Measurements from ENCODE around the gene HPSE2. TPM values are rescaled to one million over a fixed set of nuclear protein-coding genes. Genes with fewer than 3 reads are reported as not detected.
A peak's percentile ranks its signal among the peaks of the same experiment; 100 is the strongest.

Gene HPSE2
- total RNA-seq, 2 donors from 2014 or later: 2.4 to 4.7 TPM

- whole genome bisulfite sequencing: 2% methylated on average over 47 of the region's 47 CpGs
Observed at GRCh38 chr10:98446661-98447221, 788.9 kb downstream of the HPSE2 start, which contains the start of gene HPS1. Gene HPS1, minus strand, starts transcription at chr10:98446935. Its CDS starts 3,695 bp downstream, at chr10:98443240.

DNA sequence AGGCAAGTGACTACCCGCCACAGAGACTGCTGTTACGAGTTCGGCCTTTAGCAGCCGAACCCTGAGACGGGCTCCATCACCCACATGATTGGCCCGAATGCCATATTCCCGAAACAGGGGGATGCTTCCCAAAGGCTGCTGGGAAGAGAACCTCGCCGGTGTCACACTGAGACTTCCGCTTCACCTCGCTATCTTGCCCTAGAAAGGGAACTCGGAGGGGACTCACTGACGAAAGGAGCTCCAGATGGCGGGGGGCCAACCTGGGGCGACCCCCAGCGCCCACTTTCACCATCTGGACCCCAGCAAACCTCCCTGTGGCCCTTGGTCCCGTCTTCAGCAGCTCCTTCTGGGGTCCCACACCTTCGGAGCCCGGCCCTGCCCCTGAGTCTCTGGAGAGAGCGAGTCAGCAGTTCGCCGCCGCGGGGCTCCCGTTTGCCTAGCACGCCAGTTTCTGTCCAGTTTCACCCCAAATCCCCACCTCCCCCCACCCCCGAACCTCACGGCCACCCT is 789.4 kb downstream of the HPSE2 start:
- DNase-seq (ENCODE audit: low spot score): no peak
- TF ChIP-seq, protein P1, sequence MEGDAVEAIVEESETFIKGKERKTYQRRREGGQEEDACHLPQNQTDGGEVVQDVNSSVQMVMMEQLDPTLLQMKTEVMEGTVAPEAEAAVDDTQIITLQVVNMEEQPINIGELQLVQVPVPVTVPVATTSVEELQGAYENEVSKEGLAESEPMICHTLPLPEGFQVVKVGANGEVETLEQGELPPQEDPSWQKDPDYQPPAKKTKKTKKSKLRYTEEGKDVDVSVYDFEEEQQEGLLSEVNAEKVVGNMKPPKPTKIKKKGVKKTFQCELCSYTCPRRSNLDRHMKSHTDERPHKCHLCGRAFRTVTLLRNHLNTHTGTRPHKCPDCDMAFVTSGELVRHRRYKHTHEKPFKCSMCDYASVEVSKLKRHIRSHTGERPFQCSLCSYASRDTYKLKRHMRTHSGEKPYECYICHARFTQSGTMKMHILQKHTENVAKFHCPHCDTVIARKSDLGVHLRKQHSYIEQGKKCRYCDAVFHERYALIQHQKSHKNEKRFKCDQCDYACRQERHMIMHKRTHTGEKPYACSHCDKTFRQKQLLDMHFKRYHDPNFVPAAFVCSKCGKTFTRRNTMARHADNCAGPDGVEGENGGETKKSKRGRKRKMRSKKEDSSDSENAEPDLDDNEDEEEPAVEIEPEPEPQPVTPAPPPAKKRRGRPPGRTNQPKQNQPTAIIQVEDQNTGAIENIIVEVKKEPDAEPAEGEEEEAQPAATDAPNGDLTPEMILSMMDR (IDR thresholded peaks at IDR 0.05): no peak
- no peak for TF ChIP-seq POLR2AphosphoS5 (IDR thresholded peaks at IDR 0.05)
- TF ChIP-seq POLR2A (IDR thresholded peaks at IDR 0.05): no peak
- 4% methylated on average over 24 of the region's 28 CpGs for whole genome bisulfite sequencing
- intact Hi-C loops (cut with DNase I): no loop called here
- peak overlapping the region; percentile 81 to 85 for H3K27ac ChIP-seq
- no peaks in the 10 kb centered on the region for H3K27me3 ChIP-seq (replicated peaks; ENCODE audit: insufficient read depth)
- H3K4me1 ChIP-seq (replicated peaks): no peaks in the 10 kb centered on the region
- H3K36me3 ChIP-seq: no peaks in the 10 kb centered on the region
- peak overlapping the region; percentile 61 to 74 for H3K4me3 ChIP-seq
- H3K9me3 ChIP-seq: no peaks in the 10 kb centered on the region

More at GRCh38 chr10:98446661-98447221, 788.9 kb downstream of the HPSE2 start, which contains the start of gene HPS1:
- no peaks in the 10 kb centered on the region for H3K9me3 ChIP-seq
- peak; percentile 67 for TF ChIP-seq POLR2AphosphoS5 (IDR thresholded peaks at IDR 0.05)
- TF ChIP-seq, protein P1 (IDR thresholded peaks at IDR 0.05): peak in 2 of 4 experiments; percentile 27 to 38
- TF ChIP-seq POLR2A (IDR thresholded peaks at IDR 0.05): peak; percentile 90
- H3K27me3 ChIP-seq (replicated peaks; ENCODE audit: insufficient read depth): no peaks in the 10 kb centered on the region
- peak within 1 kb of the TSS; percentile 81 to 85 for H3K27ac ChIP-seq
- intact Hi-C loops (cut with DNase I): no loop called here
- peak; percentile 67 for DNase-seq (ENCODE audit: low spot score)
- peak within 1 kb of the TSS; percentile 61 to 74 for H3K4me3 ChIP-seq
- H3K36me3 ChIP-seq: no peaks in the 10 kb centered on the region
- no peaks in the 10 kb centered on the region for H3K4me1 ChIP-seq (replicated peaks)

- intact Hi-C loops (cut with DNase I): no loop called here
- DNase-seq (ENCODE audit: low spot score): no peak
Observed at GRCh38 chr10:98445200-98445812, 790.3 kb downstream of the HPSE2 start.

GRCh38 chr10:98444314-98445006 is 791.2 kb downstream of the HPSE2 start:
- 85% methylated on average over 9 of the region's 9 CpGs for WGBS
- DNase-seq (ENCODE audit: low spot score): no peak
- no peaks in the 10 kb centered on the region for H3K27me3 ChIP-seq (replicated peaks; ENCODE audit: insufficient read depth)
- no peaks in the 10 kb centered on the region for H3K36me3 ChIP-seq
- no peak overlapping the region for H3K27ac ChIP-seq
- no peaks in the 10 kb centered on the region for H3K9me3 ChIP-seq
- no peak overlapping the region for H3K4me3 ChIP-seq
- intact Hi-C loops (cut with DNase I): no loop called here
- no peaks in the 10 kb centered on the region for H3K4me1 ChIP-seq (replicated peaks)
- TF ChIP-seq POLR2AphosphoS5 (IDR thresholded peaks at IDR 0.05) (no peak), POLR2A (IDR thresholded peaks at IDR 0.05) (no peak)
- TF ChIP-seq, protein P1 (IDR thresholded peaks at IDR 0.05): no peak

More at GRCh38 chr10:98445200-98445812, 790.3 kb downstream of the HPSE2 start:
- no peaks in the 10 kb centered on the region for H3K36me3 ChIP-seq
- H3K27ac ChIP-seq: no peak overlapping the region
- H3K27me3 ChIP-seq (replicated peaks; ENCODE audit: insufficient read depth): no peaks in the 10 kb centered on the region
- no peaks in the 10 kb centered on the region for H3K4me1 ChIP-seq (replicated peaks)
- WGBS: 59% methylated on average over 10 of the region's 10 CpGs
- H3K9me3 ChIP-seq: no peaks in the 10 kb centered on the region
- H3K4me3 ChIP-seq: no peak overlapping the region
- TF ChIP-seq POLR2A (IDR thresholded peaks at IDR 0.05) (no peak), POLR2AphosphoS5 (IDR thresholded peaks at IDR 0.05) (no peak)
- TF ChIP-seq, protein P1 (IDR thresholded peaks at IDR 0.05): no peak
